Hematopoietic multipotent progenitor cell treated with erythropoietin and hydrocortisone succinate and interleukin-3 and kit ligand, for 15 days (in vitro differentiated cells): ENCODE results near the gene FOXC1.

Experiments used
- DNase-seq: peaks from one replicate; pipeline ENCODE4 v3.0.0-alpha.2; 2015; ENCODE audit warnings: low spot score

The FOXC1 gene

DNA sequence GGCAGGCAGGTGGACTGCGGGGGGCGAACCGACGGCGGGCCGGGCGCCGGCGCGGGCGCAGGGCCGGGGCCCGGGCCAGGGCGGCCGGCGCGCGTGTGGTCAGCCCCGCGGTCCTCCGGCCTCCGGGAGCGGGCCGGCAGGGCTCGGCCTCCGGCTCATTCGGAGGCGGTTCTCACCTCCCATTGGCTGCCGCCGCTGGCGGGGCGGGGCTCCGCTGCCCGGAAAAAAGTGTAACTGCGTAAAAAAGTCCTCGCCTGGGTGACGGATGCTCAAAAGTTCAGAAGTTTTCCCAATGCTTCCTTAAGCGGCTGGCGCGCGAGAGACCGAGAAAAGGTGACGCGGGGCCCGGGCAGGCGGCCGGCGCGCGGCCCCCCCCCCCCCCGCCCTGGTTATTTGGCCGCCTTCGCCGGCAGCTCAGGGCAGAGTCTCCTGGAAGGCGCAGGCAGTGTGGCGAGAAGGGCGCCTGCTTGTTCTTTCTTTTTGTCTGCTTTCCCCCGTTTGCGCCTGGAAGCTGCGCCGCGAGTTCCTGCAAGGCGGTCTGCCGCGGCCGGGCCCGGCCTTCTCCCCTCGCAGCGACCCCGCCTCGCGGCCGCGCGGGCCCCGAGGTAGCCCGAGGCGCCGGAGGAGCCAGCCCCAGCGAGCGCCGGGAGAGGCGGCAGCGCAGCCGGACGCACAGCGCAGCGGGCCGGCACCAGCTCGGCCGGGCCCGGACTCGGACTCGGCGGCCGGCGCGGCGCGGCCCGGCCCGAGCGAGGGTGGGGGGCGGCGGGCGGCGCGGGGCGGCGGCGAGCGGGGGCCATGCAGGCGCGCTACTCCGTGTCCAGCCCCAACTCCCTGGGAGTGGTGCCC, at the start of gene FOXC1:
Gene FOXC1, plus strand, starts transcription at position 268 of the 849 bp plus-strand sequence. Its CDS starts 531 bp downstream, at position 799.
- no peak for DNase-seq

DNA sequence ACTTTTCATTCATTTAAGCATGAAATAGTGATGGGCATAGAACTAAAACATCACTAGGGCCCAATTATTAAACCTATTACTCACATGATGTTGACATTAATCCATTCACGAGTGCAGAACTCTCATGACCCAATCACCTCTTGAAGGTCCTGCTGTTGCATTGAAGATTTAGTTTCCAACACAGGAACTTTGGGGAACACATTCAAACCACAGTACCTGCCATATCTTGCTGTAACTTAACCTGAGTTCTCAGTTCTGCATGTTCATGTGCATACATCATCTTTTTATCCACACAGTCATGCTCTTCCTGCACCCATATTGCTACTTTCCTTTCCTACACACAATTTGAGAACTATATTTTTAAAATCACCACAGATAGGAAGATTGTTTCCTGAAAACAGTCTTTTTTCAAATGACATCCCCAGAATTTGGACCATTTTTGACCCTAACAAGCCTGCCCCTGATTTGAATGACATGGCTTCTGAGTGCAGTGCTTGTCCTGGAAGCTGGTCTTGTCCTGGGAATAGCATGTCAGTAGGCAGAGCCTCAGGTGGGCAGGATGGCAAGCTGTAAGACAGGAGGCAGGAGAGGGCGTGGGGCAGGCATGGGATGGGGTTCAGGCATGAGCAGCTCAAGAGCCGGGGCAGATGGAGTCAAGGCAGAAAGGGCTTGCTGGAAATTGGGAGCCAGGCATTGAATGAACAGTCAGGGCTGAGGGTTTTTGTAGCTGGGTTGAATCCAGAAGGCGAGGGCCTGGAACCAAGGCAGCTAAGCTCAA, 49.2 kb upstream of the FOXC1 start:
- no peak for DNase-seq

DNA sequence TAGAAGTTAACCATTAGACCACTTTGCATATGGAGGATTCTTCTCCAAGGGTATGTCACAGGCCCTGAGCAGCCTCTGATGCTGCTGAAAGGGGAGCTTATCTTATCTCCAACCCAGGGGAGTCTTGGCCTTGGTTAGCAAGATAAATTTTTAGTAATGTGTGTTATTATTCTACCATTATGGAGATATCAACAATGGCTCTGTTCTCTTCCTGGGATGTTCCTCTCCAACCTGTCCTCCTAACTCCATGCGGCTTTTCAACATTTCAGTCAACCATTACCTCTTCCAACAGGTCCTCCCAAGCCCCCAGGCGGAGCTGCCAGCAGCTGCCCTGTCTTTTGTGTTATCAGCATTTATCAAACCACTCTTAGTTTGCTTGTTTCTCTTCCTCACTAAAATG, 48.4 kb upstream of the FOXC1 start:
- DNase-seq: no peak

DNA sequence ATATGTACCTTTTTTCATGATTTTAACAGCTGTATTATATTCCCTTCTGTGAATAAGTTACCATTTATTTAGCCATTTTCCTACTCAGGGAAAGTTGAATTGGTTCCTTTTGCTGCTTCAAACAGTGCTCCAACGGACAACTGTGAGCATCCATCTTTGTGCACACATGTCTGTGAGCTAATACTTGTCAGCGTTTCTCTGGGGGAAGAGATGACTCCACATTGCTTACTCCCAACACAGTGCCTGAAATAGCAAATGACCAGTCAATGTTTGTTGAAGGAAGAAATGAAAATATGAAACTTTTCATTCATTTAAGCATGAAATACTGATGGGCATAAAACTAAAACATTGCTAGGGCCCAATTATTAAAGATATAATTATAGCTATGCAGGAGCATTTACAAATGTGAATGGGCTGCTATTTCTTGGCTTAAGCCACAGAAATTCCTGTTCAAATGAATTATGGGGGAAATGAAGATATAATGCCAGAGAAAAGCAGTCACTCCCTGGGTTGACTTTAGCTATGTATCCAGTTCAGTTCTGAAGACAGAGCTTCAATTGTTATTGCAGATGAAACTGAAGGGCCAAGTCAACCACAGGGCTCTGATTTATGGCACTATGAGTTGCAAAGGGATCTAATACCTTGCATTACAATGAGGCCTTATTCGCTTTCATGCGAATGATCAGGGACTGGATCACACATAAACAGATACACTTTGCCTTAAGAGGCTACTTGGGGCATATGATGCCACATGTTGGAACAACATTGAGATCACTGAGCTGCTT, 47.4 kb upstream of the FOXC1 start:
- no peak for DNase-seq

DNA sequence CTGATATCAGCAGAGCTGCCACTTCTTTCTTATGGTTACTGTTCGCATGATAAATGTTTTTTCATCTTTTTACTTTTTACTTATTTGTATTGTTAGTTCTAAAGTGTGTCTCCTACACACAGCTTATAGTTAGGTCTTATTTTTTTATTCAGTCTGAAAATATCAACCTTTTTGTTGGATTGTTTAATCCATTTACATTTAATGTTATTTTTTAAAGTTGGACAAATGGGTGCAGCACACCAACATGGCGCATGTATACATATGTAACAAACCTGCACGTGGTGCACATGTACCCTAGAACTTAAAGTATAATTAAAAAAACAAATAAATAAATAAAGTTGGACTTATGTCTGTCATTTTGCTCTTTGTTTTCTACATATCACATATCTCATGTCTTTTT, 40.3 kb upstream of the FOXC1 start:
- no peak for DNase-seq

DNA sequence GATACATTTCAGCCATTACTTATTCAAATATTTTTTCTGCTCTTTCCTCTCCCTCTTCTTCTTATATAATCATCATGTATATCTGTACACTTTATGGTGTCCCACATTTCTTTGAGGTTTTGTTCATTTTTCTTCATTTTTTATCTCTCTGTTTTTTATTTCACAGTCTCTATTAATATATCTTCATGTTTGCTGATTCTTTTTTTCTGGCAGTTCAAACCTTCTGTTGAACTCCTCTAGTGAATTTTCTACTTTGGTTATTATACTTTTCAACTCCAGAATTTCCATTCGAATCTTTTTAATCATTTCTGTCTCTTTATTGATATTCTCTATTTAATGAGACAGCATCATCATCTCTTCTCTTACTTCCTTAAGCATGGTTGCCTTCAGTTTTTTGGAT, 38.9 kb upstream of the FOXC1 start:
- no peak for DNase-seq

DNA sequence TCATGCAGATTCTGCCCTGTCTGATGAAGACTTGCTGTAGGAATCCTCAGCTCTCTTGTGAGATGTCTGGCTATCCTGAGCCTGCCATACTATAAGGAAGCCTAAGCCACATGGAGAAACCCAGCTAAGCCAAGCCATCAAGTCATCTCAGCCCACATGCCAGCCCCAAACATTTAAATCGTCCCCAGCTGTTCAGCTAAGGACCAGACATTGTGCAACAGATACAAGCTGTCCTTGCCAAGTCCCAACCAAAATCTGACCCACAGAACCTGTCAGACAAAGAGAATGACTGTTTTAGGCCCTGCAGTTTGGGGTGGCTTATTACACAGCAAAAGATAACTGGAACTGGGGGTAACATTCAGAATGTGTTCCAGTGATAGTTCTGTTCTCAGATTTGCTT, 36.8 kb upstream of the FOXC1 start:
- DNase-seq: no peak

DNA sequence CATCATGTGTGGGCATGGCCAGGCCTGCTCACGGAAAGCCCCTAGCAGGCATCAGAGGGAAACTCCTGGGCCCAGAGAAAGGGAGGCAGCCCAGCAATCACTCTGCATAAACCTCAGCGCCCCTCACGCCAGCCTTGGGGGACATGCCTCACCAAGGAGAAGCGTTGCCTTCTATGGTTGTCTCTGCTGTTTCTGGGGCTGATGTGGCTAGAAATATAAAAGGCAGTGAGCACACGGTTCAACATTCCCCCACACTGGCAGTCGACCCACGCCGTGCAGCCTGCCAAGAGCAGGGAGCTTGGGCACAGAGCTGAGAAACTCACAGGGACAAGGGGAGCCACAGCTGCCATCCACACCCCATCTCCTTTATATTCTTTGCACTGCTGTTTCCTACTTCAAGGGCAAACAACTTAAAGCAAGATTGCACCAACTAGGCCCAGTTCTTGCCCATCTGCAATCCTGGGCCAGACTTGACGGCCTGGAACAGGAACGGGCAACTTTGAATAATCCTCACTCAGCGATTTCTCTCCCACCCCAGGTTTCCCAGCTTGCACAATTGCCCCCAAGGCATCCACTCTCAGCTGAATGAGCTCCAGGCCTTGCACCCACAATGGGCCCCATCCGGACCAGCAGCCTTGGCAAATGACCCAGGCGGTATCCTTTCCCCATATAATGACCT, 35.5 kb upstream of the FOXC1 start:
- DNase-seq: no peak

DNA sequence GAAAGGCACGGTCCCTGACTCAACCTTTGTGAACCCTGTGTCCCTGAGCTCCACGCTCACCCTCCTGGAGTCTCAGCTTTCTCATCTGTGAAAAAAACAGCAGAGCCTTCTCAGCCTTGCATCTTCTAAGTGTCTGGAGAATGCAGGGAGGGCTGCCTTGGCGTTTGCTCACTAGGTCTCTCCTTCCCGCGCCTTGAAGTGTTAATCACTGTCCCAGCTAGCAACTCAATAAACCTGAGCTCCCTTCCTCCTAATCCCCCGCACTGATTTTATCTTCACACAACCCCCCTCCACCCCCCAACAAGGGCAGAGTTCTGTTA, 34.9 kb upstream of the FOXC1 start:
- DNase-seq: no peak

DNA sequence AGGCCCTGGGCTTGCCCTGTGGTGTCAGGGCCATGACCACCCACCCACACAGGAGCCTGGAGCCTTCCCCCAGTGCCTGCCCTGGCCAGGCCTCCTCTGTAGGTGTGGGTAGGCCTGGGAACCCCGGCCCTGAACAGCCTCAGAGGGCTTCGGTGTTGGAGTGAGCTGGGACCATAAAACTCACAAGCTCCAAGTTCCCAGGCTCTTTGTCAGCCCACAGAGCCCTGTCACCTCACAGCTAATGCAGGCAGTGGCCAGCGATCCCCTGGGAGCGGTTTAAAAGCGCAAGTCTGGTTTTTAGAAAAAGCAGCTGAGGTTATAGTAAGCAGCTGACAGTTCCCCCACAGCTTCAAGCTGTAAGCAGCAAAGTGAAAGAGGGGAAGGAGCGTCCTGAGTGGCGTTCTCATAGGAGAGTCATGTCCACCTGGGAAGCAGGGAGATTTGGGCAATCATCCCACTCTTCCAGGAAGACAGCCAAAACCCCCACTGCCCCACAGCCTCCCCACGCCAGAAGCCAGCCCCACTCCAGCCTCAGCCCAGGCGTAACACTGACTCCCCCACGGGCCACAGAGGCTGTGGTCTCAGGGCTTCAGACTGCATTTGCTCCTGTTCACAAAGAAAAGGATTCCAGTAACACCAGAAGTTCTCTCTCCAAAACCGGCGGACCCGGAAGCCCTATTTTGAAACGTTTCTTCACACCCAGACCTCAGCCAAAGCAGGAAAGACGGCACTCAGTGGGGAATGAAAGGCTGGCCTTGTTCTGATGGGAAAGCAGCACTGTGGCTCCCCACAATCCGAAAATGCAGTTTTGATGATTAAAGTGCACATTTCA, 34.3 kb upstream of the FOXC1 start:
- DNase-seq: no peak

DNA sequence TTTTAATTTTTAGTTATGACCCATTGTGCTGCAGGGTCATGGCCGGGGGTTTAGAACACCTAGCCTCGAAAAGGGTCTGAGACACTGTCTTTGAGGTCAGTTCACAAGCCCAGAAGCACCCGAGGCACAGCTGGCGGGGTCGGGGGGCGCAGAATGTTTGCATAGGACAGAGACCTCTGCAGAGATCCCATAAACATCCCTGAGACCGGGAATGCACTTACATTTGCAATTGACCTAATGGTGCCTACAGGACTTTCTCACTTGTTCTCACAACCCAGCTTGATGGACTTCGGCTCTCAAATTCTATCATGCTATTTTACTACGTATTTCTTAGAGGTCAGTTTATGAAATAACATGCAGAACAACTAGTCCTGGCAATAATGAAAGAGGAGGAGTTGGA, 33.5 kb upstream of the FOXC1 start:
- no peak for DNase-seq

DNA sequence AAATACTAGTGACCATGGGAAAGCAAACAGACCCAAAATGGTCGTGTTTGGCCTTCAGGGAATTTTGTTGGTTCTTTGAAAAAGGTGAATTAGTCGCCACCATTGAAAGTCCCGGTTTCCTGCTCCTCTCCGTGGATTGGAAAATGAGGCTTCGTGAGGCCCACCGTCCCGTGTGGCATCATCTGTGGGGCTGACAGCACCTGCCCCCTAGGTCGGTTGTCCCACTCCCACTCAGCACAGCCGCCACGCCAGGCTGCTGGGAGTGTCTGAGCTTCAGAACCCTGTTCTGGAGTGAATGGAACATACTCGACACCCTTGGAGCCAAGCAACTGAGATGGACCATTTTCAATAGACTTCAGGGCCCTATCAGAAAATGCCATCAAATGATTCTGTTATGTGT, 33.0 kb upstream of the FOXC1 start:
- no peak for DNase-seq

DNA sequence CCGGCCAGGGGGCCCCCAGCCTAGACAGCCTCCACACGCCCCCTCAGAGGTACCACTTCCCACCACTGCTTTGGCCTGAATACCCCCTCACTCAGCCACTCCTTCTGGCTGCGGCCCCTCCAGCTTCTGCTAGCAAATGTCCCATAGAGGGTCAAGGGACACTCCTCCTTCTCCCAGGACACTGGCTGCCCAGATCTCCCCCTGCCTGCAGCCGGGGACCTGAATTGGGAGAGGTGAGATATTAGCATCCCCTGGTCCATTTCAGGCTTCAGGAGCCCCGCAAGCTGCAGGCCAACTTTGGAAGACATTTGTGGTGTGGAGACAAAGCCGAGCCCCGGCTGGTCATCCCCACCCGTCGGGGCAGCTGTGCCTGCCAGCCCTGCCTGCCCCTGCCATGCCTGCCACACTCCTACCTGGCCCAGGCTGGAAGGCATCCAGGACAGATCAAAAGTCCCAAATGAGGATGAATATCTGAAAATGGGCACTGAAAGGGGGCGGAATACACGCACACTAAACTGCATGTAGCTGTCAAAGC, 32.5 kb upstream of the FOXC1 start:
- DNase-seq: no peak

DNA sequence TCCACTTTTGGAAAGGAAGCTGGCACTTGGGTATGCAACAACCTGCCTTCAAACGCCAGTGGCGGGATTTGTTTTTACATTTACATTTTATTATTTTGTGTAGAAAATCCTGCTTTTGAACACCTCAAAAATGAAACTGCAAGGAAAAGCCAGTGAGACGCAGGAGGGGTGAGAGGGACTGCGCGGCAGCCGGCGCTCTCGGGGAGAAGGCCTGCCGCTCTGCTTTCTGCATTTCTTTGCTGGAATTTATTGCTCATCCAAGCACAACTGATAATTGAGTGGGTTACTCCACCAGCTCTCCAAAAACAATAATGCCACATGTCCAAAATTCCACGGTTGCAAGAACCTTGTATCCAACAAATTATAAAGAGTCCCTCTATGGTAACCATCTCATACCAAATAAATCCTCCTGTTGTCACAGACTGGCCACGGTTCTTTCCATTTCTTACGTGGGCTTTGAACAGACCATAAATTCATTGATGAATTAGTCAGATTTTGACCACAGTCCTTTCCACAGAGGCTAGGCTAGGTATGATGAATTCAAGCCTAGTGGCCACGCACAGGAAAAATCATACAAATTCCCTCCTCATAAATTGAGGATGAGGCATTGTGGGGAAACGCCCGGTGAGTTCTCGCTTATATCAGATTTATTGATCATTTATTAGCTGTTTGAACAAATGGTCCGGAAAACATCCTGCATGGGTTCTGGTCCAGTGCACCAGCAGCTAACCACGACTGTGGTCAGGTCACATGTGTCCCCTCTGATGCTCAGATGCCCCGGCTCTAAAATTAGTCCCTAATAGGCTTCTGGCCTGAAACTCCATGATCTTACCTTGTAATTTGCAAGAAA, 31.6 kb upstream of the FOXC1 start:
- no peak for DNase-seq

DNA sequence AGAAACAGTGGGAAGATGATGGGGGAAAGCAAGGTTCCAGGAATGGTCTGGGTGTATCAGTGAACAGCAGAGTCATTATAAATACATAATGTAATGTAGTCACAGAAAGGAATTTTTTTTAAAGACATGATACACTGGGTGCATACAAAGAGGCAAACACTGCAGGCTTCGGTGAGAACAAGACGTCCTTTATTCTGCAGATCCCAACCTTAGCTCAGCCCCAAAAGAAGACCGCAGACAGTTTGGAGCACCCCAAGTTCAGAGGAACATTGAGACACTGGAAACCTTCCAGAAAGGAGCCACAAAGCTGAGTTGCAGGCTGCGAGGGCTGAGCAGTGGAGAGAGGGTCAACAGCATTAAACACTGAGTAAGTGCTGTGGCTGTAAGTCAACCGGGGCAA, 30.6 kb upstream of the FOXC1 start:
- DNase-seq: no peak

DNA sequence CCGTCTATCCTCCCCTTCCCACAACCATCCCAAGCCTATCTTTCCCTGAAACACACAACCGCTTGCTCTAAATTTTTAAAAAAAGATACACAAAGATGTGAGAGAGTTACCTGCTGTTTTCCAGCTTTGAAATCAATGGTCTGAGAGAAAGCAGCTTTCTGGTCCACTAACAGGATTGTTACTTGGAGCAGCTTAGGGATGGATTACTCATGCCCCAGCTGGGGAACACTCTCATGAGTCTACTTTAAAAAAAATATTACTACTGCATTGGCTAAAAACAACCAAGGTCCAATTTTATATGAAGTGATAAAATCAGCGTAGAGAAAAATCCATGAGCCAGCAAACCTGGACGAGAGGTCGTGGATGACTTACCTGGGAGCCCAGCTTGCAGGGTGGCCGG, 29.6 kb upstream of the FOXC1 start:
- no peak for DNase-seq

DNA sequence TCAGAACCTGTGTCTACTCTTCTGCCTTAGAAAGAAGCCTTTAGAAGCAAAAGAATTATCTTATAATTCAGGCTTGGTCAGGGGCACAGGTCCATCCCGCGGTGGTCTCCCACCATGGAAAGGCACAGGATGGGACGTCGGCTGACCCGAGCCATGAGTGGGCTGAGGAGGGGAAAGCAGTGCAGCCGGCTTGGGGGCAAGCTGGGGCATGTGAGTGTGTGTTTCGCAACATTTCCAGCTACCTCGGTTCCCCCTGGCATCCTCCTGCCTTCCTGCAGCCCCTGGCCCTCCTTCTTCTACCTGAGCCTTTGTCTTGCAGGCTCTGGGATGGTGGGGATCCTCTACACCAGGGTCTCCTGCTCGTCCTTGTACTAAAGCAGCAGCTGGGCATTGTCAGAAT, 29.1 kb upstream of the FOXC1 start:
- DNase-seq: no peak

DNA sequence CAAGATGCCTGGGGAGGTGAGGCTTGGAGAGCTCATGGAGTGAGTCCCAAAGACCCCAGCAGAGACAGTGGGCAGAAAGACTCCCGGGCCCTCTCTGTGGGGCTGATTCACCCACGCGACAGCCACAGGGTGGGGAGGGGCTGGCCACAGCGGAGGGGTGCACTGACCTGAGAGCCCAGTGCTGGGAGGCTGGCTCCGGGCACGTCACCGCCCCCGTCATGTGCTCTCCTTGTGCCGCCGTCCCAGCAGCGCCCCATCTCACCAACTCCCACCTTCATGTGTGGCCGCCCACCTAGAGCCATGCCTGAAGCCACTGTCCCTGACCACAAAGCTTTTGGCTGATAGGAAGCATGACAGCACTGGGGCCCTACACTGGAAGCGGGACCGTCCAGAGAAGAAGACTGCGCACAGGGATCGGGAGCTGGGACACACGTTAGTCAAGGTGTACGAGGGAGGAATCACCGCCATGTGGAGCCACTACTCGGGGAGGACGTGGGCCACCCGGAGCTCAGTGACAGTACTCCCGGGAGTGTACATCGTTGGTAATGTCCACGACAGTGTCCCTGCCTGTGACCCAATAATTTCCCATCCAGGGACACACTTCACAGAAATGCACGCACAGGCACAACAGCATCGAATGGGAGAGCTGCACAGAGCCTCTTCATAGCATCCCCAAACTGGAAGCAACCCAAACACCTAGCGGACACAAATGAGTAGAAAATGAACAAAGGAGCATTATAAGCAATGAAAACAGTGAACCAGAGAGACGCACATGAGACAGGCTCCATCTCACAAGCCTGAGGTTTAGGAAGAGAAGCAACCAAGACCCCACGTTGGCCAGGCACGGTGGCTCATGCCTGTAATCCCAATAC, 28.4 kb upstream of the FOXC1 start:
- no peak for DNase-seq

DNA sequence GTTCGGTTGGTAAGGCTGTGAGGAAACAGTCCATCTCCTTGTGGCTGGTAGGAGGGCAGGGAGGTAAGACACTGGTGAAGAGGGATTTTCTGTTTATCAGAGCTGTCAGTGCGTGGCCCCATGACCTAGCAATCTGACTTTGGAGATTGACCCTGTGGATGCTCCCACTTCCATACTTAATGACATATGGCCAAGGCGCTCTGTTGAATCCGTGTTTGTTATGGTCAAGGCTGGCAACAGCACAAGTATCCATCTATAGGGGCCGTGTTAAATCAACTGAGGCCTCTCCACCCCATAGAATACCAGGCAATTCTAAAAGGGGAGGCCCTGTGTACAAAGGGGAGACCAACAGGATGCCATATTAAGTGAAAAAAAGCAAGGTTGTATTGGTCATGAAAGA, 25.6 kb upstream of the FOXC1 start:
- no peak for DNase-seq
